ENCODE results near the gene KCND3.

The KCND3 gene

DNA sequence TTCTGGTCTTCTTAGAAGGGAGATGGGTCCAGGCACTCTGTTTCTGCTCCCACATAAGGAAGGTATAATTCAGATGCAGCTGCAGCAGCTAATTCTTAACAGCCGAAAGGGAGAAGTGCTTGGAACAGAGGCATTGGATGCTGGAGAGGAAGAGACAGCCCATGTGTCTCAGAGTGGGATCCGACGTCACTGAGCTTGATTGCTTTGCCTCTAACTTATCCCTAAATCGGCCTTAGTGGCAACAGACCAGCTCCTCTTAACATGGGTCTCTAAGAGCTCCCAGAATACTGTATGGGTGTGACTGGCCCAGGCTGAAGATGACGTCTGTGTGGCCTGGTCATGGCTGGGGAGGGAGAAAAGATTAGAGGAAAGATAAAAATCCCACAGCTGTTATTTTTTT lies 40.7 kb upstream of the KCND3 start:
- peaks cover 7% of the 10 kb centered on the region for H3K27me3 ChIP-seq (ENCODE audit: insufficient read depth, poor library complexity, severe bottlenecking)
- no peak for DNase-seq (ENCODE audit: low read depth in 1 of 2, low spot score in 1 of 2)
- no peak overlapping the region for H3K4me3 ChIP-seq (replicated peaks; ENCODE audit: insufficient read depth, low read length)
- no peak overlapping the region for H3K27ac ChIP-seq (replicated peaks)
- TF ChIP-seq POLR2AphosphoS5 (IDR thresholded peaks at IDR 0.05; ENCODE audit: low read depth) = no peak
- no peak for TF ChIP-seq SPI1 (IDR thresholded peaks at IDR 0.05; ENCODE audit: borderline replicate concordance, low read depth)
- TF ChIP-seq GABPA (IDR thresholded peaks at IDR 0.05; ENCODE audit: low read depth) = no peak
- TF ChIP-seq, protein P1, sequence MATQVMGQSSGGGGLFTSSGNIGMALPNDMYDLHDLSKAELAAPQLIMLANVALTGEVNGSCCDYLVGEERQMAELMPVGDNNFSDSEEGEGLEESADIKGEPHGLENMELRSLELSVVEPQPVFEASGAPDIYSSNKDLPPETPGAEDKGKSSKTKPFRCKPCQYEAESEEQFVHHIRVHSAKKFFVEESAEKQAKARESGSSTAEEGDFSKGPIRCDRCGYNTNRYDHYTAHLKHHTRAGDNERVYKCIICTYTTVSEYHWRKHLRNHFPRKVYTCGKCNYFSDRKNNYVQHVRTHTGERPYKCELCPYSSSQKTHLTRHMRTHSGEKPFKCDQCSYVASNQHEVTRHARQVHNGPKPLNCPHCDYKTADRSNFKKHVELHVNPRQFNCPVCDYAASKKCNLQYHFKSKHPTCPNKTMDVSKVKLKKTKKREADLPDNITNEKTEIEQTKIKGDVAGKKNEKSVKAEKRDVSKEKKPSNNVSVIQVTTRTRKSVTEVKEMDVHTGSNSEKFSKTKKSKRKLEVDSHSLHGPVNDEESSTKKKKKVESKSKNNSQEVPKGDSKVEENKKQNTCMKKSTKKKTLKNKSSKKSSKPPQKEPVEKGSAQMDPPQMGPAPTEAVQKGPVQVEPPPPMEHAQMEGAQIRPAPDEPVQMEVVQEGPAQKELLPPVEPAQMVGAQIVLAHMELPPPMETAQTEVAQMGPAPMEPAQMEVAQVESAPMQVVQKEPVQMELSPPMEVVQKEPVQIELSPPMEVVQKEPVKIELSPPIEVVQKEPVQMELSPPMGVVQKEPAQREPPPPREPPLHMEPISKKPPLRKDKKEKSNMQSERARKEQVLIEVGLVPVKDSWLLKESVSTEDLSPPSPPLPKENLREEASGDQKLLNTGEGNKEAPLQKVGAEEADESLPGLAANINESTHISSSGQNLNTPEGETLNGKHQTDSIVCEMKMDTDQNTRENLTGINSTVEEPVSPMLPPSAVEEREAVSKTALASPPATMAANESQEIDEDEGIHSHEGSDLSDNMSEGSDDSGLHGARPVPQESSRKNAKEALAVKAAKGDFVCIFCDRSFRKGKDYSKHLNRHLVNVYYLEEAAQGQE (IDR thresholded peaks at IDR 0.05; ENCODE audit: insufficient replicate concordance, low read depth) = no peak
- TF ChIP-seq, protein P2, sequence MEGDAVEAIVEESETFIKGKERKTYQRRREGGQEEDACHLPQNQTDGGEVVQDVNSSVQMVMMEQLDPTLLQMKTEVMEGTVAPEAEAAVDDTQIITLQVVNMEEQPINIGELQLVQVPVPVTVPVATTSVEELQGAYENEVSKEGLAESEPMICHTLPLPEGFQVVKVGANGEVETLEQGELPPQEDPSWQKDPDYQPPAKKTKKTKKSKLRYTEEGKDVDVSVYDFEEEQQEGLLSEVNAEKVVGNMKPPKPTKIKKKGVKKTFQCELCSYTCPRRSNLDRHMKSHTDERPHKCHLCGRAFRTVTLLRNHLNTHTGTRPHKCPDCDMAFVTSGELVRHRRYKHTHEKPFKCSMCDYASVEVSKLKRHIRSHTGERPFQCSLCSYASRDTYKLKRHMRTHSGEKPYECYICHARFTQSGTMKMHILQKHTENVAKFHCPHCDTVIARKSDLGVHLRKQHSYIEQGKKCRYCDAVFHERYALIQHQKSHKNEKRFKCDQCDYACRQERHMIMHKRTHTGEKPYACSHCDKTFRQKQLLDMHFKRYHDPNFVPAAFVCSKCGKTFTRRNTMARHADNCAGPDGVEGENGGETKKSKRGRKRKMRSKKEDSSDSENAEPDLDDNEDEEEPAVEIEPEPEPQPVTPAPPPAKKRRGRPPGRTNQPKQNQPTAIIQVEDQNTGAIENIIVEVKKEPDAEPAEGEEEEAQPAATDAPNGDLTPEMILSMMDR (IDR thresholded peaks at IDR 0.05; ENCODE audit: insufficient read depth, low read length) = no peak

DNA sequence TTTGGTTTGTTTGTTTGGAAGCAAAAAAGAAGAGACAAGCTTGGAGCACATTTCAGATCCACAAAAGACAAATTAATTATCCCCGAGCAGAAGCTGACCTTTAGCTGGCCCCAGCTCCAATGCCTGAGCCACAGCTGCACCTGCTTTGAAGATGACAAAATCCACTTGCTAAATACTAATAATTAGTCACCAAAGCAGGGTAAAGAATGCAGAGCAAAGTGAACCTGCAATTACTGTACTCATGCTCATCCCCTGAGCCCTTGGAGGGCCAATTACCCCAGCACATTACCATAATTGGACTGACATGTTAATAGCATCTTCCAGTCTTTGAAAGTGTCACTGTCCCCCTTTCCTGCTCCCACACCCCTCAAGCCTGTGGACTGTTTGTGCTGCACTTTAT lies 38.2 kb upstream of the KCND3 start:
- peaks cover 7% of the 10 kb centered on the region for H3K27me3 ChIP-seq (ENCODE audit: insufficient read depth, poor library complexity, severe bottlenecking)
- TF ChIP-seq SPI1 (IDR thresholded peaks at IDR 0.05; ENCODE audit: borderline replicate concordance, low read depth) (no peak), POLR2AphosphoS5 (IDR thresholded peaks at IDR 0.05; ENCODE audit: low read depth) (no peak), GABPA (IDR thresholded peaks at IDR 0.05; ENCODE audit: low read depth) (no peak)
- TF ChIP-seq, protein P2 (IDR thresholded peaks at IDR 0.05; ENCODE audit: insufficient read depth, low read length) = no peak
- TF ChIP-seq, protein P1 (IDR thresholded peaks at IDR 0.05; ENCODE audit: insufficient replicate concordance, low read depth) = no peak
- DNase-seq (ENCODE audit: low read depth in 1 of 2, low spot score in 1 of 2) = no peak
- no peak overlapping the region for H3K27ac ChIP-seq (replicated peaks)
- no peak overlapping the region for H3K4me3 ChIP-seq (replicated peaks; ENCODE audit: insufficient read depth, low read length)

DNA sequence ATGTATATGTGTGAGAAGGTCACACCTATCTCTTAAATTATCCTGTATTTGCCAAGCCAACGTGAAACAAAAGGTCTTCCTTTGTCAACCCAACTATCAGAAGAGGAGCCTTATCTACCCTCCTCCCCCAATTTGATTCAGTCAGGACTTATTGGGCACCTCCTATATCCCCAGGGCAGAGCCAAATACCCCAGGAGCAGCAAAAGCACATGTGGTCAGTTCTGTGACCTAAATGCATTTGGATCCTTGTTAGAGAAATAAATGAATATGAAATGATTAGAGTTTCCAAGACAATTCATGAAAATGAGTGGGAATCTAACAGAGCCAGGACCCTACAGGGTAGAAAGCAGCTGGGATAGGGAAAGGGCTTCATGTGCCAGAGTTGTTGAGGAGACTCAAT lies 37.0 kb upstream of the KCND3 start:
- TF ChIP-seq, protein P1 (IDR thresholded peaks at IDR 0.05; ENCODE audit: insufficient replicate concordance, low read depth) = no peak
- TF ChIP-seq SPI1 (IDR thresholded peaks at IDR 0.05; ENCODE audit: borderline replicate concordance, low read depth) (no peak), GABPA (IDR thresholded peaks at IDR 0.05; ENCODE audit: low read depth) (no peak), POLR2AphosphoS5 (IDR thresholded peaks at IDR 0.05; ENCODE audit: low read depth) (no peak)
- TF ChIP-seq, protein P2 (IDR thresholded peaks at IDR 0.05; ENCODE audit: insufficient read depth, low read length) = no peak
- Histone ChIP-seq H3K4me3 (replicated peaks; ENCODE audit: insufficient read depth, low read length) (no peak overlapping the region), H3K27me3 (ENCODE audit: insufficient read depth, poor library complexity, severe bottlenecking) (peaks cover 7% of the 10 kb centered on the region), H3K27ac (replicated peaks) (no peak overlapping the region)
- no peak for DNase-seq (ENCODE audit: low read depth in 1 of 2, low spot score in 1 of 2)
